ENCODE data around the gene SIT1.
"Not testable (repeated sequence)": the region's sequence is repeated elsewhere in the genome, so short reads cannot be mapped to it uniquely, and the experiment has no call there.

Gene SIT1

GRCh38 chr9:35646153-35646532, 4.6 kb downstream of the SIT1 start:
- peak; percentile 13 for TF ChIP-seq CTCF (conservative IDR thresholded peaks at IDR 0.05; ENCODE audit: low read depth, low read length)
- peak overlapping the region; percentile 75 for H3K4me3 ChIP-seq (ENCODE audit: low read length)
- no peak for DNase-seq (ENCODE audit: low read depth)

GRCh38 chr9:35645736-35646135, 5.0 kb downstream of the SIT1 start:
- DNase-seq (ENCODE audit: low read depth): not testable (repeated sequence)
- peak overlapping the region; percentile 75 for H3K4me3 ChIP-seq (ENCODE audit: low read length)

DNA sequence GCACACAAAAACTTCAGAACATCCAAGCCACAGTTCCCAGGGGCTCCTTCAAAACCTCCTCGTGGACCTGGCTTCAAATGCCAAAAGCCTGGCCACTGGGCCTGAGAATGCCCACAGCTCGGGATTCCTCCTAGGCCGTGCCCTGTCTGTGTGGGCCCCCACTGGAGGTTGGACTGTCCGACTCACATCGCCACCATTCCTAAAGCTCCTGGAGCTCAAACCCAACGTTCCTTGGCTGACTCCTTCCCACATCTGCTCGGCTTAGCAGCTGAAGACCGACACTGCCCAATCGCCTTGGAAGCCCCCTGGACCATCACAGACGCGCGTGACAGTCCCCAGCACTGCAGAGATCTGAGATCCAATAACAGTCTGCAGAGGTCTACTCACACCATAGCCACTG, 7.7 kb downstream of the SIT1 start:
- no peak for DNase-seq (ENCODE audit: low read depth)
- no peak for TF ChIP-seq CTCF (conservative IDR thresholded peaks at IDR 0.05; ENCODE audit: low read depth, low read length)
- H3K4me3 ChIP-seq (ENCODE audit: low read length): no peak overlapping the region

GRCh38 chr9:35641478-35641877, 9.3 kb downstream of the SIT1 start:
- not testable (repeated sequence) for DNase-seq (ENCODE audit: low read depth); H3K4me3 ChIP-seq (ENCODE audit: low read length)

DNA sequence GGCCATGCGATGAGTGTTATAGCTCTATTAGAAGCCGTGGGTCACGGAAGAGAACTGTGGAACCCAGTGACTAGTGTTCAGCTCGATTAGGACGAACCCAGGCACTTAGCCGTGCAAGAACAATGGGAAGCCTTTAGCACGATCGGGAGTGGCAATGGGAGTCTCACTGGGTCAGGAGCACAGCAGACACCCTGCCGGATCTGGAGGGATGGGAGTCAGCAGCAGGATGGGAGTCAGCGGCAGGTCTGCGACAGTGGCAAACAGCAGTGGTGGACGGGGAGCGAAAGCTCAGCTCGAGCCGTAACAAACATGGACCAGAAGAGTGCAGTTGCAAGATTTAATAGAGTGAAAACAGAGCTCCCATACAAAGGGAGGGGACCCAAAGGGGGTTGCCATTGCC, 10.3 kb downstream of the SIT1 start:
- not testable (repeated sequence) for DNase-seq (ENCODE audit: low read depth)

DNA sequence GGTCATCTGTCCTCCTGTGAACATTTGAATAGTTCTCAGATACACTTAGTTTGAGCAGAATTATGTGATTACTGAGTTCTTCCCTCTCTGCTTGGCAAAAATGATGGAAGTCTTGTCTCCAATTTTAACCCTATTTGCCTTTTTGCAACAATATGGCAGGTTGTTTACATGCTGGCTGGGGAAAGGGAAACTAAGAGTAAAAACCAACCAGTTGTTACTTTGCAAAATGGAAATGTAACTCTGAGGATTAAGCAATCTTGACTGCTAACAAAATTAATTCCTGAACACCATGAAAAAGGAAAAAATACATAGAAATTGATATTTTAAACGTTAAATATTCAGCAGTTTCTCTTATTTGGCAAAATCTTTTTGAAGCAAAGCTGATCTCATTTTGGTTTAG, 11.1 kb downstream of the SIT1 start:
- no peak for TF ChIP-seq CTCF (conservative IDR thresholded peaks at IDR 0.05; ENCODE audit: low read depth, low read length)
- DNase-seq (ENCODE audit: low read depth): no peak

More for the DNA sequence above, 10.3 kb downstream of the SIT1 start:
- H3K4me3 ChIP-seq (ENCODE audit: low read length): not testable (repeated sequence)

GRCh38 chr9:35639225-35639624, 11.5 kb downstream of the SIT1 start:
- DNase-seq (ENCODE audit: low read depth); H3K4me3 ChIP-seq (ENCODE audit: low read length): not testable (repeated sequence)

More for the DNA sequence above, 11.1 kb downstream of the SIT1 start:
- H3K4me3 ChIP-seq (ENCODE audit: low read length): no peak overlapping the region

DNA sequence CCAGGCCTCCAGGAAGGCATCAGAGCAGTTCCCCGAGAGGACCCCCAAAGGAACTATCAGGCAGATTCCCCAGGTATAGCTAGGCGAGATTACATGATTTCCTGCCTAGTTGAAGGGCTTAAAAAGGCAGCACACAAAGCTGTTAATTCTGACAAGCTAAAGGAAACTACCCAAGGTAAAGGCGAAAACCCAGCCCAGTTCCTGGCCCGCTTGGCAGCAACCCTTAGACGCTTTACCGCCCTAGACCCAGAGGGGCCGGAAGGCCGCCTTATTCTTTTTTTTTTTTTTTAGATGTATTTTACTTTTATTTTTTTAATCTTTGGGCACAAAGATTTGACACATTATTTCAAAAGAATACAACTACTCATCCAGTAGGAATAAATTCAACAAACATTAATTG, 12.0 kb downstream of the SIT1 start:
- H3K4me3 ChIP-seq (ENCODE audit: low read length); DNase-seq (ENCODE audit: low read depth): not testable (repeated sequence)

DNA sequence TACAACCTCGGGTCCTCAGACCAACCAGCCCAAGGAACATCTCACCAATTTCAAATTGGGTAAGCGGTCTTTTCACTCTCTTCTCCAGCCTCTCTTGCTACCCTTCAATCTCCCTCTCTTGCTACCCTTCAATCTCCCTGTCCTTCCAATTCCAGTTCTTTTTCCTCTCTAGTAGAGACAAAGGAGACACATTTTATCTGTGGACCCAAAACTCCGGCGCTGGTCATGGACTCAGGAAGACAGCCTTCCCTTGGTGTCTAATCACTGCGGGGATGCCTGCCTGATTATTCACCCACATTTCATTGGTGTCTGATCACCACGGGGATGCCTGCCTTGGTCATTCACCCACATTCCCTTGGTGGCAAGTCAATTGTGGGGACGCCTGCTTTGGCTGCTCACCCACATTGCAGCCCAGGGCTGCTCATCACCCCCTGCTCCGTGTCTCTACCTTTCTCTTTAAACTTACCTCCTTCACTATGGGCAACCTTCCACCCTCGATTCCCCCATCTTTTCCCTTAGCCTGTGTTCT, 13.2 kb downstream of the SIT1 start:
- not testable (repeated sequence) for DNase-seq (ENCODE audit: low read depth); H3K4me3 ChIP-seq (ENCODE audit: low read length)

- not testable (repeated sequence) for DNase-seq (ENCODE audit: low read depth); H3K4me3 ChIP-seq (ENCODE audit: low read length)
Measured at GRCh38 chr9:35636877-35637246, 13.9 kb downstream of the SIT1 start.

GRCh38 chr9:35636135-35636876, 14.4 kb downstream of the SIT1 start:
- DNase-seq (ENCODE audit: low read depth): no peak
- H3K4me3 ChIP-seq (ENCODE audit: low read length): no peak overlapping the region
- no peak for TF ChIP-seq CTCF (conservative IDR thresholded peaks at IDR 0.05; ENCODE audit: low read depth, low read length)

Measured in retinal pigment epithelial cell (primary cell).